H1 (cell line): ENCODE results near the gene FIG4. TPM values are rescaled to one million over a fixed set of nuclear protein-coding genes. Genes with fewer than 3 reads are reported as not detected.

Experiments used
- CTCF ChIA-PET: fragments of 300-600 bp; sonication (Branson Sonifier 250); formaldehyde crosslinking; loops from one replicate; lab custom pipeline; 2021; ENCODE audit not compliant: partially characterized antibody; lab: Charles Lee
- POLR2A ChIA-PET: fragments of 300-600 bp; sonication (Branson Sonifier 250); formaldehyde crosslinking; loops from one replicate; lab custom pipeline; 2021; ENCODE audit warnings: inconsistent platforms; ENCODE audit not compliant: partially characterized antibody; lab: Charles Lee
- DNase-seq, 2 experiments: peaks; one replicate each; pipeline versions ENCODE4 v3.0.0 to v3.0.0-alpha.2; 2010 to 2022; ENCODE audit warnings: low spot score in 2 of 2, low read depth in 1 of 2, mixed read lengths in 1 of 2
- FAIRE-seq: peaks from 2 replicates; lab custom pipeline; 2011; peaks lifted over from hg19 to GRCh38; lab: Jason Lieb, UNC
- H2AFZ ChIP-seq: 2 replicates; pipeline ENCODE4 v1.8.1; 2012; ENCODE audit warnings: low read length, inconsistent platforms
- H2AK5ac ChIP-seq: 2 replicates; pipeline ENCODE4 v1.6.1; 2013; ENCODE audit warnings: low read depth, low read length
- H2BK120ac ChIP-seq: replicated peaks from 2 replicates; pipeline ENCODE3; 2013; ENCODE audit warnings: low read depth, low read length, inconsistent platforms
- H2BK12ac ChIP-seq: 2 replicates; pipeline ENCODE4 v1.6.1; 2013; ENCODE audit warnings: low read depth, low read length
- H2BK15ac ChIP-seq: 2 replicates; pipeline ENCODE4 v1.6.1; 2013; ENCODE audit warnings: low read length
- H2BK20ac ChIP-seq: 2 replicates; pipeline ENCODE4 v1.6.1; 2013; ENCODE audit warnings: low read length
- H2BK5ac ChIP-seq: 2 replicates; pipeline ENCODE4 v1.6.1; 2013; ENCODE audit warnings: low read depth, low read length
- H3K14ac ChIP-seq: 2 replicates; pipeline ENCODE4 v1.6.1; 2013; ENCODE audit warnings: inconsistent platforms; ENCODE audit not compliant: insufficient read length
- H3K18ac ChIP-seq: 2 replicates; pipeline ENCODE4 v1.6.1; 2013; ENCODE audit warnings: low read length; ENCODE audit errors: extremely low read depth
- H3K23ac ChIP-seq: 2 replicates; pipeline ENCODE4 v1.6.1; 2013; ENCODE audit warnings: inconsistent platforms; ENCODE audit not compliant: insufficient read length
- H3K23me2 ChIP-seq: 2 replicates; pipeline ENCODE4 v1.6.1; 2013; ENCODE audit warnings: low read depth, low read length
- H3K27ac ChIP-seq: 2 replicates; pipeline ENCODE4 v1.6.1; 2011; ENCODE audit warnings: low read depth, low read length, inconsistent platforms
- H3K27me3 ChIP-seq, 4 experiments: replicated peaks in 1 of 4; 1 replicate in 1 of 4; 2 replicates in 3 of 4; pipeline versions ENCODE4 v1.6.1 to v1.8.1; 2011 to 2013; ENCODE audit warnings: low read length in 3 of 4, mild to moderate bottlenecking in 3 of 4, inconsistent platforms in 2 of 4, mixed read lengths in 2 of 4, moderate library complexity in 1 of 4; ENCODE audit not compliant: control insufficient read depth in 3 of 4, insufficient read depth in 3 of 4; ENCODE audit errors: extremely low read depth in 1 of 4
- H3K36me3 ChIP-seq, 4 experiments: 2 replicates each; pipeline versions ENCODE4 v1.6.1 to v1.8.1; 2011 to 2013; ENCODE audit warnings: mild to moderate bottlenecking in 4 of 4, low read length in 3 of 4, moderate library complexity in 2 of 4, control low read depth in 1 of 4, inconsistent platforms in 1 of 4; ENCODE audit not compliant: insufficient read depth in 4 of 4, control insufficient read depth in 2 of 4
- H3K4ac ChIP-seq: replicated peaks from 2 replicates; pipeline ENCODE3; 2013; ENCODE audit warnings: low read length, low read depth, mixed read lengths, inconsistent platforms; ENCODE audit not compliant: insufficient read length
- H3K4me1 ChIP-seq, 4 experiments: replicated peaks in 1 of 4; 1 replicate in 1 of 4; 2 replicates in 3 of 4; pipeline versions ENCODE4 v1.6.1 to v1.8.1; 2011 to 2013; ENCODE audit warnings: low read length in 3 of 4, inconsistent platforms in 2 of 4, mixed read lengths in 1 of 4; ENCODE audit not compliant: insufficient read depth in 4 of 4, control insufficient read depth in 3 of 4
- H3K4me2 ChIP-seq, 2 experiments: 2 replicates each; pipeline versions ENCODE4 v1.6.1 to v1.8.1; 2011 to 2013; ENCODE audit warnings: low read depth in 2 of 2, low read length in 2 of 2, control low read depth in 1 of 2, inconsistent platforms in 1 of 2, mild to moderate bottlenecking in 1 of 2; ENCODE audit not compliant: insufficient read depth in 1 of 2
- H3K4me3 ChIP-seq, 4 experiments: fragments of 200-600, 300-600 bp in 1 of 4; sonication (generic), shearing (Covaris generic), sonication (Bioruptor Twin) in 1 of 4; 2 replicates each; pipeline versions ENCODE4 v1.5.1 to v1.8.1; 2011 to 2016; ENCODE audit warnings: low read length in 4 of 4, low read depth in 3 of 4, control low read depth in 2 of 4, inconsistent platforms in 2 of 4, mild to moderate bottlenecking in 2 of 4, mixed read lengths in 1 of 4, moderate library complexity in 1 of 4; ENCODE audit not compliant: insufficient read depth in 2 of 4; ENCODE audit errors: extremely low read depth in 1 of 4
- H3K56ac ChIP-seq: replicated peaks from 2 replicates; pipeline ENCODE3; 2013; ENCODE audit warnings: low read depth, mild to moderate bottlenecking, mixed read lengths, low read length, inconsistent platforms; ENCODE audit not compliant: insufficient read length
- H3K79me1 ChIP-seq: 2 replicates; pipeline ENCODE4 v1.6.1; 2013; ENCODE audit warnings: low read depth, low read length, control low read depth
- H3K79me2 ChIP-seq, 2 experiments: 2 replicates each; pipeline versions ENCODE4 v1.6.1 to v1.8.1; 2012 to 2013; ENCODE audit warnings: low read length in 2 of 2, mild to moderate bottlenecking in 2 of 2, inconsistent platforms in 1 of 2; ENCODE audit not compliant: insufficient read depth in 2 of 2, control insufficient read depth in 1 of 2
- H3K9ac ChIP-seq, 4 experiments: replicated peaks in 1 of 4; 1 replicate in 1 of 4; 2 replicates in 3 of 4; pipeline versions ENCODE4 v1.6.1 to v1.8.1; 2011 to 2013; ENCODE audit warnings: low read depth in 3 of 4, low read length in 3 of 4, control low read depth in 2 of 4, mild to moderate bottlenecking in 2 of 4, moderate library complexity in 2 of 4, inconsistent platforms in 1 of 4; ENCODE audit errors: extremely low read depth in 1 of 4
- H3K9me3 ChIP-seq, 2 experiments: 2 replicates each; pipeline versions ENCODE4 v1.6.1 to v1.8.1; 2012 to 2013; ENCODE audit warnings: mild to moderate bottlenecking in 2 of 2, moderate library complexity in 2 of 2, control low read depth in 1 of 2, inconsistent platforms in 1 of 2, low read depth in 1 of 2, low read length in 1 of 2, mixed read lengths in 1 of 2; ENCODE audit not compliant: insufficient read depth in 2 of 2
- H4K20me1 ChIP-seq, 2 experiments: replicated peaks in 1 of 2; 2 replicates each; pipeline versions ENCODE3 to v1.8.1; 2011 to 2013; ENCODE audit warnings: inconsistent platforms in 2 of 2, low read length in 2 of 2, mild to moderate bottlenecking in 1 of 2; ENCODE audit not compliant: insufficient read depth in 2 of 2, control insufficient read depth in 1 of 2
- H4K5ac ChIP-seq: 2 replicates; pipeline ENCODE4 v1.6.1; 2013; ENCODE audit warnings: low read length, low read depth, mixed read lengths, inconsistent platforms; ENCODE audit not compliant: insufficient read length
- H4K8ac ChIP-seq: 2 replicates; pipeline ENCODE4 v1.8.0; 2013; ENCODE audit warnings: mild to moderate bottlenecking, moderate library complexity, low read length, inconsistent platforms; ENCODE audit not compliant: insufficient read depth; ENCODE audit errors: extremely low read depth
- H4K91ac ChIP-seq: replicated peaks from 2 replicates; pipeline ENCODE3; 2013; ENCODE audit warnings: low read length, mixed read lengths, inconsistent platforms; ENCODE audit not compliant: insufficient read length
- EZH2 ChIP-seq: fragments of 200-600 bp; sonication (generic); IDR thresholded peaks from 2 replicates; pipeline ENCODE4 v1.7.1; 2012; ENCODE audit warnings: low read depth, mild to moderate bottlenecking, moderate library complexity, low read length, inconsistent platforms; ENCODE audit not compliant: severe bottlenecking
- HDAC2 ChIP-seq, 2 experiments: fragments of 300-600 bp in 1 of 2; sonication (generic) in 1 of 2; IDR thresholded peaks; 2 replicates each; pipeline ENCODE4 v1.6.1; 2011 to 2012; ENCODE audit warnings: low read depth in 2 of 2, low read length in 2 of 2, mild to moderate bottlenecking in 2 of 2, moderate library complexity in 2 of 2, borderline replicate concordance in 1 of 2, inconsistent platforms in 1 of 2
- MAFK ChIP-seq: IDR thresholded peaks from 2 replicates; pipeline ENCODE4 v1.6.1; 2012; ENCODE audit warnings: low read depth, mild to moderate bottlenecking, improper control_type of control experiment, low read length
- NRF1 ChIP-seq: IDR thresholded peaks from 2 replicates; pipeline ENCODE4 v1.6.1; 2011; ENCODE audit warnings: mild to moderate bottlenecking, low read depth, low read length, improper control_type of control experiment
- POLR2A ChIP-seq, 2 experiments: IDR thresholded peaks; 1 replicate in 1 of 2; 2 replicates in 1 of 2; pipeline ENCODE4 v1.6.1; 2011; ENCODE audit warnings: low read depth in 2 of 2, low read length in 2 of 2, mild to moderate bottlenecking in 2 of 2; ENCODE audit errors: control extremely low read depth in 1 of 2
- RXRA ChIP-seq: IDR thresholded peaks from 2 replicates; pipeline ENCODE4 v1.6.1; 2011; ENCODE audit warnings: low read depth, mild to moderate bottlenecking, low read length, moderate library complexity; ENCODE audit not compliant: insufficient read depth
- SIRT6 ChIP-seq: IDR thresholded peaks from one replicate; pipeline ENCODE4 v1.7.1; 2012; ENCODE audit warnings: low read length, inconsistent platforms
- SP1 ChIP-seq: IDR thresholded peaks from 2 replicates; pipeline ENCODE4 v1.6.1; 2011; ENCODE audit warnings: low read depth, low read length
- SP4 ChIP-seq: IDR thresholded peaks from 2 replicates; pipeline ENCODE4 v1.6.1; 2012; ENCODE audit warnings: low read length, inconsistent platforms
- SRF ChIP-seq: IDR thresholded peaks from 2 replicates; pipeline ENCODE4 v1.6.1; 2011; ENCODE audit warnings: mild to moderate bottlenecking, low read depth, low read length, moderate library complexity
- SUZ12 ChIP-seq: fragments of 200-600 bp; sonication (generic); IDR thresholded peaks from 2 replicates; pipeline ENCODE4 v1.6.1; 2012; ENCODE audit warnings: mild to moderate bottlenecking, inconsistent platforms, low read length, moderate library complexity, mixed read lengths
- TAF1 ChIP-seq: IDR thresholded peaks from 2 replicates; pipeline ENCODE4 v1.6.1; 2011; ENCODE audit warnings: mild to moderate bottlenecking, low read depth, low read length
- TBP ChIP-seq: IDR thresholded peaks from 2 replicates; pipeline ENCODE4 v1.6.1; 2011; ENCODE audit warnings: low read depth, low read length, improper control_type of control experiment
- TEAD4 ChIP-seq: IDR thresholded peaks from 2 replicates; pipeline ENCODE4 v1.6.1; 2012; ENCODE audit warnings: low read depth, low read length, inconsistent platforms, mixed read lengths
- YY1 ChIP-seq: IDR thresholded peaks from 2 replicates; pipeline ENCODE4 v1.6.1; 2011; ENCODE audit warnings: low read depth, mild to moderate bottlenecking, low read length
- WGBS, 2 experiments: shearing (Covaris generic) in 1 of 2; methylation state at CpG; one replicate each; pipeline versions ENCODE4 v1.1.6 to v1.1.7; 2013 to 2015; ENCODE audit warnings: low lambda C conversion rate in 2 of 2, mixed read lengths in 2 of 2, inconsistent platforms in 1 of 2, low coverage in 1 of 2, missing lambda C conversion rate in 1 of 2; ENCODE audit not compliant: insufficient replicate concordance in 2 of 2, insufficient coverage in 1 of 2, insufficient read length in 1 of 2; ENCODE audit errors: extremely low coverage in 1 of 2, missing lambda C conversion rate in 1 of 2; 5-methylcytosine and 5-hydroxymethylcytosine counted together
- polyA plus RNA-seq, 7 experiments: library from polyadenylated mRNA; depleted of rRNA in 3 of 7; stranded (reverse) in 5 of 7; unstranded in 2 of 7; fragments of >200 nt in 5 of 7; fragments of 200-250 nt in 2 of 7; gene quantifications; 1 replicate in 5 of 7; 2 replicates in 1 of 7; 4 replicates in 1 of 7; pipeline versions ENCODE4 v1.2.1 to v1.2.3, GENCODE V29; 2011 to 2013; ENCODE audit warnings: missing spikeins in 2 of 7, mixed read lengths in 2 of 7
- total RNA-seq: library from RNA; stranded (reverse); fragmentation: NEBNext Ultra II Directional; extraction: Animal tissue kit (Norgen Biotek cat#: 25700); gene quantifications from 2 replicates; pipeline ENCODE4 v1.2.1, GENCODE V29; 2021

Gene FIG4
- total and polyA plus RNA-seq, 2 of the 8 experiments (the other 6 are each of a cell fraction or from before 2014, with no cell fraction given): 11.8 to 21.9 TPM

GRCh38 chr6:109660526-109661320, 30.4 kb upstream of the FIG4 start:
- no peak overlapping the region for H2BK12ac ChIP-seq
- H3K56ac ChIP-seq: no peak overlapping the region
- no peak overlapping the region for H2BK120ac ChIP-seq
- H3K27ac ChIP-seq: no peak overlapping the region
- no peak overlapping the region for H2BK15ac ChIP-seq
- DNase-seq (no peak), FAIRE-seq (no peak)
- H3K27me3 ChIP-seq: no peaks in the 10 kb centered on the region
- H3K4me3 ChIP-seq: no peak overlapping the region
- H3K36me3 ChIP-seq: no peaks in the 10 kb centered on the region
- 76% methylated on average over 1 of the region's 1 CpG; no CpG with 5 or more reads in 1 of the 2 experiments for WGBS, 2 experiments
- no peak overlapping the region for H3K4me2 ChIP-seq
- no peak overlapping the region for H4K91ac ChIP-seq
- no peaks in the 10 kb centered on the region for H3K79me1 ChIP-seq
- no peak overlapping the region for H2BK20ac ChIP-seq
- CTCF ChIA-PET: interaction anchor here (0.6 kb wide), 1 partner anchor 45 kb away, joined by 3 read pairs; no protein-coding TSS in a partner anchor
- H3K79me2 ChIP-seq: no peaks in the 10 kb centered on the region
- POLR2A ChIA-PET: no interaction called here
- no peak overlapping the region for H2AFZ ChIP-seq
- H2BK5ac ChIP-seq: no peak overlapping the region
- H3K23ac ChIP-seq: no peak overlapping the region
- no peak overlapping the region for H3K4ac ChIP-seq
- no peak overlapping the region for H2AK5ac ChIP-seq
- no peak overlapping the region for H4K5ac ChIP-seq
- H3K4me1 ChIP-seq: no peaks in the 10 kb centered on the region
- H3K23me2 ChIP-seq: no peaks in the 10 kb centered on the region
- H3K18ac ChIP-seq: no peak overlapping the region
- H3K9ac ChIP-seq: no peak overlapping the region
- H3K14ac ChIP-seq: no peak overlapping the region
- H4K8ac ChIP-seq: no peak overlapping the region
- H4K20me1 ChIP-seq: no peaks in the 10 kb centered on the region
- H3K9me3 ChIP-seq: no peaks in the 10 kb centered on the region
- TF ChIP-seq SIRT6 (no peak), RXRA (no peak), SP4 (no peak), YY1 (no peak), EZH2 (no peak), TBP (no peak), MAFK (no peak), SRF (no peak), HDAC2 (IDR thresholded peaks at IDR 0.05; ENCODE audit: borderline replicate concordance in 1 of 2, low read depth in 2 of 2, low read length in 2 of 2) (no peak), SP1 (no peak), TAF1 (no peak), NRF1 (no peak), TEAD4 (no peak), SUZ12 (no peak), POLR2A (IDR thresholded peaks at IDR 0.05; ENCODE audit: control extremely low read depth in 1 of 2, low read depth in 2 of 2, low read length in 2 of 2) (no peak)
